HepG2 (cell line): Measurements from ENCODE around the gene ZNF331.

Experiments used
- CBX2 ChIP-seq, 2 experiments: fragments of 200-600 bp in 1 of 2; sonication (generic); formaldehyde crosslinking in 1 of 2; IDR thresholded peaks; 2 replicates each; pipeline versions ENCODE4 v1.7.0 to v1.8.1; 2018 to 2022; ENCODE audit warnings: low read depth in 2 of 2, low read length in 1 of 2, mild to moderate bottlenecking in 1 of 2, missing genetic modification reagents in 1 of 2
- CREM ChIP-seq, 2 experiments: sonication (generic) in 1 of 2; formaldehyde crosslinking in 1 of 2; IDR thresholded peaks; 2 replicates each; pipeline versions ENCODE4 v1.4.0 to v1.6.1; 2016 to 2020; ENCODE audit warnings: antibody characterized with exemption in 1 of 2, mild to moderate bottlenecking in 1 of 2, missing genetic modification reagents in 1 of 2
- MAX ChIP-seq: IDR thresholded peaks from 2 replicates; pipeline ENCODE4 v1.6.1; 2012; ENCODE audit warnings: inconsistent platforms
- POLR2A ChIP-seq, 2 experiments: IDR thresholded peaks; 2 replicates each; pipeline ENCODE4 v1.6.1; 2011; ENCODE audit warnings: low read depth in 2 of 2, low read length in 2 of 2, mild to moderate bottlenecking in 1 of 2, moderate library complexity in 1 of 2; ENCODE audit not compliant: insufficient read depth in 1 of 2
- RFX5 ChIP-seq: IDR thresholded peaks from 2 replicates; pipeline ENCODE4 v1.6.1; 2011; ENCODE audit warnings: low read depth, low read length, improper control_type of control experiment
- YY1 ChIP-seq: IDR thresholded peaks from 2 replicates; pipeline ENCODE4 v1.6.1; 2011; ENCODE audit warnings: low read length, low read depth, moderate library complexity, mild to moderate bottlenecking; ENCODE audit not compliant: insufficient read depth, insufficient replicate concordance
- ZSCAN21 ChIP-seq: sonication (generic); formaldehyde crosslinking; IDR thresholded peaks from 2 replicates; pipeline ENCODE4 v1.8.0; 2022; ENCODE audit warnings: mild to moderate bottlenecking, missing genetic modification reagents, moderate library complexity, borderline replicate concordance
- TF ChIP-seq, protein P1 (sequence below): sonication (generic); formaldehyde crosslinking; IDR thresholded peaks from 2 replicates; pipeline ENCODE4 v1.5.1; 2020; ENCODE audit warnings: mild to moderate bottlenecking, missing genetic modification reagents, moderate library complexity
- TF ChIP-seq, protein P2 (sequence below): sonication (generic); formaldehyde crosslinking; IDR thresholded peaks from 2 replicates; pipeline ENCODE4 v1.5.1; 2020; ENCODE audit warnings: mild to moderate bottlenecking, missing genetic modification reagents, borderline replicate concordance
- TF ChIP-seq, protein P3 (sequence below): sonication (generic); formaldehyde crosslinking; IDR thresholded peaks from 2 replicates; pipeline ENCODE4 v1.5.0; 2020; ENCODE audit warnings: mild to moderate bottlenecking, missing genetic modification reagents, moderate library complexity

DNA sequence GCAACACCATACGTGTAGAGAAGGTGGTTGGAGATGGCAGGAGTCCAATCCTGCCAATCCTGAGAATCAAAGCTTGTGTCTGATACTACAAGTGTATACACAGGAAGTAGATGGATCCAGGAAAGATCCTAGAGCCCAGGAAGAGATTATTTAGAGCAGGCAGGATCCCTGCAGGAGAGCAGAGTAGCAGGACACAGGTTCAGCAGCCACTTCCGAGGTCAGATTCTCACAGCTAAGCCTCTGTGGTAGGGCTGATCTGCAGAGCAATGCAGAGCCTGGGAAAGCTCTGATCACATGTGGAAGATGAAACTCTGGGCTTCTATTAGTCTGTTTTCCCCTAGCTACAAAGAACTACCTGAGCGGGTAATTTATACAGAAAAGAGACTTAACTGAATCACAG, 28.5 kb upstream of the ZNF331 start:
- TF ChIP-seq CBX2 (IDR thresholded peaks at IDR 0.05; ENCODE audit: low read depth, low read length) (no peak), CBX2 (CRISPR knock-in tag; IDR thresholded peaks at IDR 0.05; ENCODE audit: low read depth) (no peak), POLR2A (IDR thresholded peaks at IDR 0.05; ENCODE audit: insufficient read depth in 1 of 2, low read depth in 2 of 2, low read length in 2 of 2) (no peak), ZSCAN21 (CRISPR knock-in tag) (no peak), RFX5 (no peak), CREM (IDR thresholded peaks at IDR 0.05) (no peak), CREM (CRISPR knock-in tag; IDR thresholded peaks at IDR 0.05) (no peak), YY1 (no peak), MAX (no peak)
- TF ChIP-seq, protein P1, sequence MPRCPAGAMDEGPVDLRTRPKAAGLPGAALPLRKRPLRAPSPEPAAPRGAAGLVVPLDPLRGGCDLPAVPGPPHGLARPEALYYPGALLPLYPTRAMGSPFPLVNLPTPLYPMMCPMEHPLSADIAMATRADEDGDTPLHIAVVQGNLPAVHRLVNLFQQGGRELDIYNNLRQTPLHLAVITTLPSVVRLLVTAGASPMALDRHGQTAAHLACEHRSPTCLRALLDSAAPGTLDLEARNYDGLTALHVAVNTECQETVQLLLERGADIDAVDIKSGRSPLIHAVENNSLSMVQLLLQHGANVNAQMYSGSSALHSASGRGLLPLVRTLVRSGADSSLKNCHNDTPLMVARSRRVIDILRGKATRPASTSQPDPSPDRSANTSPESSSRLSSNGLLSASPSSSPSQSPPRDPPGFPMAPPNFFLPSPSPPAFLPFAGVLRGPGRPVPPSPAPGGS = no peak
- TF ChIP-seq, protein P2, sequence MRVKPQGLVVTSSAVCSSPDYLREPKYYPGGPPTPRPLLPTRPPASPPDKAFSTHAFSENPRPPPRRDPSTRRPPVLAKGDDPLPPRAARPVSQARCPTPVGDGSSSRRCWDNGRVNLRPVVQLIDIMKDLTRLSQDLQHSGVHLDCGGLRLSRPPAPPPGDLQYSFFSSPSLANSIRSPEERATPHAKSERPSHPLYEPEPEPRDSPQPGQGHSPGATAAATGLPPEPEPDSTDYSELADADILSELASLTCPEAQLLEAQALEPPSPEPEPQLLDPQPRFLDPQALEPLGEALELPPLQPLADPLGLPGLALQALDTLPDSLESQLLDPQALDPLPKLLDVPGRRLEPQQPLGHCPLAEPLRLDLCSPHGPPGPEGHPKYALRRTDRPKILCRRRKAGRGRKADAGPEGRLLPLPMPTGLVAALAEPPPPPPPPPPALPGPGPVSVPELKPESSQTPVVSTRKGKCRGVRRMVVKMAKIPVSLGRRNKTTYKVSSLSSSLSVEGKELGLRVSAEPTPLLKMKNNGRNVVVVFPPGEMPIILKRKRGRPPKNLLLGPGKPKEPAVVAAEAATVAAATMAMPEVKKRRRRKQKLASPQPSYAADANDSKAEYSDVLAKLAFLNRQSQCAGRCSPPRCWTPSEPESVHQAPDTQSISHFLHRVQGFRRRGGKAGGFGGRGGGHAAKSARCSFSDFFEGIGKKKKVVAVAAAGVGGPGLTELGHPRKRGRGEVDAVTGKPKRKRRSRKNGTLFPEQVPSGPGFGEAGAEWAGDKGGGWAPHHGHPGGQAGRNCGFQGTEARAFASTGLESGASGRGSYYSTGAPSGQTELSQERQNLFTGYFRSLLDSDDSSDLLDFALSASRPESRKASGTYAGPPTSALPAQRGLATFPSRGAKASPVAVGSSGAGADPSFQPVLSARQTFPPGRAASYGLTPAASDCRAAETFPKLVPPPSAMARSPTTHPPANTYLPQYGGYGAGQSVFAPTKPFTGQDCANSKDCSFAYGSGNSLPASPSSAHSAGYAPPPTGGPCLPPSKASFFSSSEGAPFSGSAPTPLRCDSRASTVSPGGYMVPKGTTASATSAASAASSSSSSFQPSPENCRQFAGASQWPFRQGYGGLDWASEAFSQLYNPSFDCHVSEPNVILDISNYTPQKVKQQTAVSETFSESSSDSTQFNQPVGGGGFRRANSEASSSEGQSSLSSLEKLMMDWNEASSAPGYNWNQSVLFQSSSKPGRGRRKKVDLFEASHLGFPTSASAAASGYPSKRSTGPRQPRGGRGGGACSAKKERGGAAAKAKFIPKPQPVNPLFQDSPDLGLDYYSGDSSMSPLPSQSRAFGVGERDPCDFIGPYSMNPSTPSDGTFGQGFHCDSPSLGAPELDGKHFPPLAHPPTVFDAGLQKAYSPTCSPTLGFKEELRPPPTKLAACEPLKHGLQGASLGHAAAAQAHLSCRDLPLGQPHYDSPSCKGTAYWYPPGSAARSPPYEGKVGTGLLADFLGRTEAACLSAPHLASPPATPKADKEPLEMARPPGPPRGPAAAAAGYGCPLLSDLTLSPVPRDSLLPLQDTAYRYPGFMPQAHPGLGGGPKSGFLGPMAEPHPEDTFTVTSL (CRISPR knock-in tag) = no peak
- TF ChIP-seq, protein P3, sequence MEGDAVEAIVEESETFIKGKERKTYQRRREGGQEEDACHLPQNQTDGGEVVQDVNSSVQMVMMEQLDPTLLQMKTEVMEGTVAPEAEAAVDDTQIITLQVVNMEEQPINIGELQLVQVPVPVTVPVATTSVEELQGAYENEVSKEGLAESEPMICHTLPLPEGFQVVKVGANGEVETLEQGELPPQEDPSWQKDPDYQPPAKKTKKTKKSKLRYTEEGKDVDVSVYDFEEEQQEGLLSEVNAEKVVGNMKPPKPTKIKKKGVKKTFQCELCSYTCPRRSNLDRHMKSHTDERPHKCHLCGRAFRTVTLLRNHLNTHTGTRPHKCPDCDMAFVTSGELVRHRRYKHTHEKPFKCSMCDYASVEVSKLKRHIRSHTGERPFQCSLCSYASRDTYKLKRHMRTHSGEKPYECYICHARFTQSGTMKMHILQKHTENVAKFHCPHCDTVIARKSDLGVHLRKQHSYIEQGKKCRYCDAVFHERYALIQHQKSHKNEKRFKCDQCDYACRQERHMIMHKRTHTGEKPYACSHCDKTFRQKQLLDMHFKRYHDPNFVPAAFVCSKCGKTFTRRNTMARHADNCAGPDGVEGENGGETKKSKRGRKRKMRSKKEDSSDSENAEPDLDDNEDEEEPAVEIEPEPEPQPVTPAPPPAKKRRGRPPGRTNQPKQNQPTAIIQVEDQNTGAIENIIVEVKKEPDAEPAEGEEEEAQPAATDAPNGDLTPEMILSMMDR = no peak
